Ishikawa (cell line): ENCODE measurements around the gene STIM1.

ENCODE experiments used
- CREB1 ChIP-seq: IDR thresholded peaks from 2 replicates; pipeline ENCODE4 v1.6.1; 2012; ENCODE audit warnings: low read depth
- TCF12 ChIP-seq: IDR thresholded peaks from 2 replicates; pipeline ENCODE4 v1.6.1; 2012; ENCODE audit warnings: low read depth
- TF ChIP-seq, protein P1 (sequence below): IDR thresholded peaks from 2 replicates; pipeline ENCODE4 v1.6.1; 2012; ENCODE audit warnings: low read depth, mild to moderate bottlenecking
- TF ChIP-seq, protein P2 (sequence below): IDR thresholded peaks from 2 replicates; pipeline ENCODE4 v1.6.1; 2012
- TF ChIP-seq, protein P3 (sequence below): IDR thresholded peaks from 2 replicates; pipeline ENCODE4 v1.6.1; 2012

DNA sequence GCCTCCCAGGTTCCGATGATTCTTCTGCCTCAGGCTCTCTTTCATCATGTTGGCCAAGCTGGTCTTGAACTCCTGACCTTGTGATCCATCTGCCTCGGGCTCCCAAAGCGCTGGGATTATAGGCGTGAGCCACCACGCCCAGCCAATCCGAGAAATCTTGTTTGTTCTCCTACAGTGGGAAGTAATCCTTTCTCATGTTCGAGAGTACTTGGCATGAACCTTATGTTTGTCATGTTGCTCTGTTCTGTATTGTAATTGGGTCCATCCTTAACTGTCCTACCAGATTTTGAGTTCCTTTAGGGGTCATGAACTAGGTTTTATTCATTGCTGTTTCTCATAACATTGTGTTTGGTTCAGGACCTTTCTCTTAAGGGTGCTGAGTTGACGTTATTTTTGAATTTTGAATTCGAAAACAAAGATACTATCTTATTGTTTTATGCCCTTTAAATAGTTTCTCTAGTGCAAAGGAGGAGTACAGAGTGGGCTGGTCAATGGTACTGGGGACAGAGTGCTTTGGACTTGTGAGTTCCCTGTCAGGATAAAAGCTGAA, 125.7 kb downstream of the STIM1 start:
- no peak for TF ChIP-seq TCF12
- TF ChIP-seq CREB1: no peak
- TF ChIP-seq, protein P1, sequence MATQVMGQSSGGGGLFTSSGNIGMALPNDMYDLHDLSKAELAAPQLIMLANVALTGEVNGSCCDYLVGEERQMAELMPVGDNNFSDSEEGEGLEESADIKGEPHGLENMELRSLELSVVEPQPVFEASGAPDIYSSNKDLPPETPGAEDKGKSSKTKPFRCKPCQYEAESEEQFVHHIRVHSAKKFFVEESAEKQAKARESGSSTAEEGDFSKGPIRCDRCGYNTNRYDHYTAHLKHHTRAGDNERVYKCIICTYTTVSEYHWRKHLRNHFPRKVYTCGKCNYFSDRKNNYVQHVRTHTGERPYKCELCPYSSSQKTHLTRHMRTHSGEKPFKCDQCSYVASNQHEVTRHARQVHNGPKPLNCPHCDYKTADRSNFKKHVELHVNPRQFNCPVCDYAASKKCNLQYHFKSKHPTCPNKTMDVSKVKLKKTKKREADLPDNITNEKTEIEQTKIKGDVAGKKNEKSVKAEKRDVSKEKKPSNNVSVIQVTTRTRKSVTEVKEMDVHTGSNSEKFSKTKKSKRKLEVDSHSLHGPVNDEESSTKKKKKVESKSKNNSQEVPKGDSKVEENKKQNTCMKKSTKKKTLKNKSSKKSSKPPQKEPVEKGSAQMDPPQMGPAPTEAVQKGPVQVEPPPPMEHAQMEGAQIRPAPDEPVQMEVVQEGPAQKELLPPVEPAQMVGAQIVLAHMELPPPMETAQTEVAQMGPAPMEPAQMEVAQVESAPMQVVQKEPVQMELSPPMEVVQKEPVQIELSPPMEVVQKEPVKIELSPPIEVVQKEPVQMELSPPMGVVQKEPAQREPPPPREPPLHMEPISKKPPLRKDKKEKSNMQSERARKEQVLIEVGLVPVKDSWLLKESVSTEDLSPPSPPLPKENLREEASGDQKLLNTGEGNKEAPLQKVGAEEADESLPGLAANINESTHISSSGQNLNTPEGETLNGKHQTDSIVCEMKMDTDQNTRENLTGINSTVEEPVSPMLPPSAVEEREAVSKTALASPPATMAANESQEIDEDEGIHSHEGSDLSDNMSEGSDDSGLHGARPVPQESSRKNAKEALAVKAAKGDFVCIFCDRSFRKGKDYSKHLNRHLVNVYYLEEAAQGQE: no peak
- TF ChIP-seq, protein P2, sequence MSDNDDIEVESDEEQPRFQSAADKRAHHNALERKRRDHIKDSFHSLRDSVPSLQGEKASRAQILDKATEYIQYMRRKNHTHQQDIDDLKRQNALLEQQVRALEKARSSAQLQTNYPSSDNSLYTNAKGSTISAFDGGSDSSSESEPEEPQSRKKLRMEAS: no peak
- TF ChIP-seq, protein P3, sequence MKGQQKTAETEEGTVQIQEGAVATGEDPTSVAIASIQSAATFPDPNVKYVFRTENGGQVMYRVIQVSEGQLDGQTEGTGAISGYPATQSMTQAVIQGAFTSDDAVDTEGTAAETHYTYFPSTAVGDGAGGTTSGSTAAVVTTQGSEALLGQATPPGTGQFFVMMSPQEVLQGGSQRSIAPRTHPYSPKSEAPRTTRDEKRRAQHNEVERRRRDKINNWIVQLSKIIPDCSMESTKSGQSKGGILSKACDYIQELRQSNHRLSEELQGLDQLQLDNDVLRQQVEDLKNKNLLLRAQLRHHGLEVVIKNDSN: no peak
